HepG2 (cell line): ENCODE data around the gene TMEM63B. TPM values are rescaled to one million over a fixed set of nuclear protein-coding genes. Genes with fewer than 3 reads are reported as not detected.

Source experiments
- CAMTA2 ChIP-seq: sonication (generic); formaldehyde crosslinking; IDR thresholded peaks from 2 replicates; pipeline ENCODE4 v1.4.0; 2020; ENCODE audit warnings: mild to moderate bottlenecking, missing genetic modification reagents, borderline replicate concordance
- DPF2 ChIP-seq: sonication (generic); formaldehyde crosslinking; IDR thresholded peaks from 2 replicates; pipeline ENCODE4 v1.4.0; 2020; ENCODE audit warnings: mild to moderate bottlenecking, low read depth, missing genetic modification reagents, borderline replicate concordance
- KAT8 ChIP-seq: IDR thresholded peaks from 2 replicates; pipeline ENCODE4 v1.6.1; 2016; ENCODE audit warnings: missing genetic modification reagents, missing compliant biosample characterization
- KDM6A ChIP-seq: IDR thresholded peaks from 2 replicates; pipeline ENCODE4 v1.6.1; 2016; ENCODE audit warnings: low read depth
- KLF13 ChIP-seq: sonication (generic); formaldehyde crosslinking; IDR thresholded peaks from 2 replicates; pipeline ENCODE4 v1.4.0; 2020; ENCODE audit warnings: mild to moderate bottlenecking, missing genetic modification reagents
- MIER2 ChIP-seq: IDR thresholded peaks from 2 replicates; pipeline ENCODE4 v1.6.1; 2016; ENCODE audit warnings: missing biosample characterization, missing genetic modification reagents
- PHF8 ChIP-seq: sonication (generic); formaldehyde crosslinking; IDR thresholded peaks from 2 replicates; pipeline ENCODE4 v1.5.0; 2020; ENCODE audit warnings: missing genetic modification reagents
- PPARG ChIP-seq: conservative IDR thresholded peaks from 2 replicates; pipeline ENCODE4 v1.6.1; 2016; ENCODE audit warnings: missing biosample characterization, missing genetic modification reagents
- RXRA ChIP-seq: sonication (generic); formaldehyde crosslinking; IDR thresholded peaks from 2 replicates; pipeline ENCODE4 v1.5.1; 2020; ENCODE audit warnings: missing genetic modification reagents
- SKI ChIP-seq: fragments of 450-650 bp; IDR thresholded peaks from one replicate; pipeline ENCODE4 v1.6.1; 2018; ENCODE audit warnings: mild to moderate bottlenecking; ENCODE audit not compliant: partially characterized antibody
- SRSF4 ChIP-seq: fragments of 200-400 bp; formaldehyde crosslinking; IDR thresholded peaks from one replicate; pipeline ENCODE4 v1.6.1; 2018; ENCODE audit warnings: mild to moderate bottlenecking, low read depth, low read length, moderate library complexity; ENCODE audit not compliant: poor library complexity, severe bottlenecking
- ZBTB20 ChIP-seq: sonication (generic); formaldehyde crosslinking; IDR thresholded peaks from 2 replicates; pipeline ENCODE4 v1.8.1; 2023; ENCODE audit warnings: missing genetic modification reagents, low read depth, mild to moderate bottlenecking, borderline replicate concordance
- ZNF788 ChIP-seq: sonication (generic); formaldehyde crosslinking; IDR thresholded peaks from 2 replicates; pipeline ENCODE4 v1.5.0; 2020; ENCODE audit warnings: mild to moderate bottlenecking, missing genetic modification reagents, borderline replicate concordance
- polyA plus RNA-seq, 8 experiments: library from polyadenylated mRNA; depleted of rRNA in 3 of 8; stranded (reverse) in 7 of 8; unstranded in 1 of 8; fragments of >200 nt; fragmentation: Illumina TruSeq in 4 of 8; extraction: Trizol in 4 of 8; gene quantifications; 2 replicates each; pipeline versions ENCODE4 v1.2.1 to v1.2.3, GENCODE V29; 2011 to 2016; ENCODE audit warnings: low read depth in 4 of 8, missing spikeins in 1 of 8, mixed read lengths in 1 of 8; ENCODE audit not compliant: insufficient read depth in 1 of 8
- total RNA-seq, 5 experiments: library from RNA; depleted of rRNA; stranded (reverse); fragments of >200 nt; fragmentation: Illumina TruSeq; extraction: Trizol; gene quantifications; 2 replicates each; pipeline ENCODE4 v1.2.3, GENCODE V29; 2016; ENCODE audit warnings: low read depth in 1 of 5
- TF ChIP-seq, protein P1 (sequence below): sonication (generic); formaldehyde crosslinking; IDR thresholded peaks from 2 replicates; pipeline ENCODE4 v1.4.0; 2020; ENCODE audit warnings: missing genetic modification reagents
- TF ChIP-seq, protein P2 (sequence below): sonication (generic); formaldehyde crosslinking; IDR thresholded peaks from 2 replicates; pipeline ENCODE4 v1.4.0; 2020; ENCODE audit warnings: missing genetic modification reagents
- TF ChIP-seq, protein P3 (sequence below): sonication (generic); formaldehyde crosslinking; IDR thresholded peaks from 2 replicates; pipeline ENCODE4 v1.4.0; 2020; ENCODE audit warnings: low read depth, missing genetic modification reagents
- TF ChIP-seq, protein P4 (sequence below): sonication (generic); formaldehyde crosslinking; IDR thresholded peaks from 2 replicates; pipeline ENCODE4 v1.5.0; 2020; ENCODE audit warnings: missing genetic modification reagents

Gene TMEM63B
- total and polyA plus RNA-seq, 2 of the 13 experiments (the other 11 are each of a cell fraction or from before 2014, with no cell fraction given), result 27.4 to 75.8 TPM

DNA sequence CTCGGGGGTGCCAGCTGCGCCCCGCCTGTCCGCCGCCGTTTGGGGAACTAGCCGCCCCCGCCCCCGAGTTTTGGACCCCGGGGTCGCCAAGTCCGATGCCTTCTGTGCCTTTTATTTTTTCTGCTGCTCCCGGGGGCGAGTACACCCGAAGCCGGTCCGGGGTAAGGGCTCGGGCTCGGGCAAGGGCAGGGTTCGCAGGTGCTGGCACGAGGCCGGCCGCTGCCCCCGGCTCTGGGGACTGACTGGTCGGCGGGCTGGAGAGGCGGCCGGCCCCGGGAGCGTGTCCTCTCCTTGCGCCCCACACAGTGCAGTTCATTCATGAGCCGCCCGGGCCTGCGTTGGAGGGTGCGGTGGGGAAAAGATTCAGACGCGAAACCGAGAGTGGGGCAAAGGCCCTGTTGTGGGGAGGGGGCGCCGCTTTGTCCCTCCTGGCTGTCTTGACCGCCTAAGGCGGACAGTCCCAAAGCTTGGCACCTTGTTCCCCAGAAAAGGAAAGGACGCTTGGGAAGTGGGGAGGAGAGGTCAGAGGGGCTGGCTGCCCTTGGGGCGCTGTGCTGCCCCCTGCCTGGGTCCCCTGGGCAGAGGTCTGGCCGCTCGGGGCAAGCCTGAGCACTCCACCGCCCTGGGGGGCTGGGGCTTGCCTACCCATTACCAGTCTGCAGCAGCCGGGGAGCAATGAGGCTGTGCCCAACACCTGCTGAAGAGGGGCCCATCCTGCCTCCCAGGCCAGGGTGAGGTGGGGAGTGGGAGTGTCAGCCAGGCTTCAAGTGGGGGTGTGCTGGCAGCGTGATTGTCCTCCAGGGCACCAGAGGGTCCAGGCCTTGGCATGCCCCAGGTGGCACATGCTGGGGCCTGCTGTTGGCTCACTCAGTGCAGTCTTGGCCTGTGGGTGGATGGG is 915 bp downstream of the TMEM63B start (continued):
- TF ChIP-seq, protein P1, sequence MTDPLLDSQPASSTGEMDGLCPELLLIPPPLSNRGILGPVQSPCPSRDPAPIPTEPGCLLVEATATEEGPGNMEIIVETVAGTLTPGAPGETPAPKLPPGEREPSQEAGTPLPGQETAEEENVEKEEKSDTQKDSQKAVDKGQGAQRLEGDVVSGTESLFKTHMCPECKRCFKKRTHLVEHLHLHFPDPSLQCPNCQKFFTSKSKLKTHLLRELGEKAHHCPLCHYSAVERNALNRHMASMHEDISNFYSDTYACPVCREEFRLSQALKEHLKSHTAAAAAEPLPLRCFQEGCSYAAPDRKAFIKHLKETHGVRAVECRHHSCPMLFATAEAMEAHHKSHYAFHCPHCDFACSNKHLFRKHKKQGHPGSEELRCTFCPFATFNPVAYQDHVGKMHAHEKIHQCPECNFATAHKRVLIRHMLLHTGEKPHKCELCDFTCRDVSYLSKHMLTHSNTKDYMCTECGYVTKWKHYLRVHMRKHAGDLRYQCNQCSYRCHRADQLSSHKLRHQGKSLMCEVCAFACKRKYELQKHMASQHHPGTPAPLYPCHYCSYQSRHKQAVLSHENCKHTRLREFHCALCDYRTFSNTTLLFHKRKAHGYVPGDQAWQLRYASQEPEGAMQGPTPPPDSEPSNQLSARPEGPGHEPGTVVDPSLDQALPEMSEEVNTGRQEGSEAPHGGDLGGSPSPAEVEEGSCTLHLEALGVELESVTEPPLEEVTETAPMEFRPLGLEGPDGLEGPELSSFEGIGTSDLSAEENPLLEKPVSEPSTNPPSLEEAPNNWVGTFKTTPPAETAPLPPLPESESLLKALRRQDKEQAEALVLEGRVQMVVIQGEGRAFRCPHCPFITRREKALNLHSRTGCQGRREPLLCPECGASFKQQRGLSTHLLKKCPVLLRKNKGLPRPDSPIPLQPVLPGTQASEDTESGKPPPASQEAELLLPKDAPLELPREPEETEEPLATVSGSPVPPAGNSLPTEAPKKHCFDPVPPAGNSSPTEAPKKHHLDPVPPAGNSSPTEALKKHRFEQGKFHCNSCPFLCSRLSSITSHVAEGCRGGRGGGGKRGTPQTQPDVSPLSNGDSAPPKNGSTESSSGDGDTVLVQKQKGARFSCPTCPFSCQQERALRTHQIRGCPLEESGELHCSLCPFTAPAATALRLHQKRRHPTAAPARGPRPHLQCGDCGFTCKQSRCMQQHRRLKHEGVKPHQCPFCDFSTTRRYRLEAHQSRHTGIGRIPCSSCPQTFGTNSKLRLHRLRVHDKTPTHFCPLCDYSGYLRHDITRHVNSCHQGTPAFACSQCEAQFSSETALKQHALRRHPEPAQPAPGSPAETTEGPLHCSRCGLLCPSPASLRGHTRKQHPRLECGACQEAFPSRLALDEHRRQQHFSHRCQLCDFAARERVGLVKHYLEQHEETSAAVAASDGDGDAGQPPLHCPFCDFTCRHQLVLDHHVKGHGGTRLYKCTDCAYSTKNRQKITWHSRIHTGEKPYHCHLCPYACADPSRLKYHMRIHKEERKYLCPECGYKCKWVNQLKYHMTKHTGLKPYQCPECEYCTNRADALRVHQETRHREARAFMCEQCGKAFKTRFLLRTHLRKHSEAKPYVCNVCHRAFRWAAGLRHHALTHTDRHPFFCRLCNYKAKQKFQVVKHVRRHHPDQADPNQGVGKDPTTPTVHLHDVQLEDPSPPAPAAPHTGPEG (CRISPR knock-in tag), result peak; percentile 38; the same call in 1 of the 2 replicates
- TF ChIP-seq CAMTA2 (CRISPR knock-in tag) (peak; percentile 87; the same call in 1 of the 2 replicates), ZBTB20 (CRISPR knock-in tag) (0 out of 2 replicates have a peak, but pooled peaks have one; percentile 5), SKI (no peak), MIER2 (CRISPR knock-in tag) (no peak), ZNF788 (CRISPR knock-in tag) (peak; percentile 58; the same call in 1 of the 2 replicates), PPARG (CRISPR knock-in tag) (no peak), DPF2 (CRISPR knock-in tag) (no peak), KAT8 (0 out of 2 replicates have a peak, but pooled peaks have one; percentile 25), KLF13 (no peak), KDM6A (CRISPR knock-in tag) (no peak), PHF8 (CRISPR knock-in tag) (no peak; the same call in 1 of the 2 replicates), RXRA (CRISPR knock-in tag) (no peak; the same call in none of the 2 replicates), SRSF4 (no peak)
- TF ChIP-seq, protein P2, sequence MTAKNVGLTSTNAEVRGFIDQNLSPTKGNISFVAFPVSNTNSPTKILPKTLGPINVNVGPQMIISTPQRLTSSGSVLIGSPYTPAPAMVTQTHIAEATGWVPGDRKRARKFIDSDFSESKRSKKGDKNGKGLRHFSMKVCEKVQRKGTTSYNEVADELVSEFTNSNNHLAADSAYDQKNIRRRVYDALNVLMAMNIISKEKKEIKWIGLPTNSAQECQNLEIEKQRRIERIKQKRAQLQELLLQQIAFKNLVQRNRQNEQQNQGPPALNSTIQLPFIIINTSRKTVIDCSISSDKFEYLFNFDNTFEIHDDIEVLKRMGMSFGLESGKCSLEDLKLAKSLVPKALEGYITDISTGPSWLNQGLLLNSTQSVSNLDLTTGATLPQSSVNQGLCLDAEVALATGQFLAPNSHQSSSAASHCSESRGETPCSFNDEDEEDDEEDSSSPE, result no peak
- TF ChIP-seq, protein P3, sequence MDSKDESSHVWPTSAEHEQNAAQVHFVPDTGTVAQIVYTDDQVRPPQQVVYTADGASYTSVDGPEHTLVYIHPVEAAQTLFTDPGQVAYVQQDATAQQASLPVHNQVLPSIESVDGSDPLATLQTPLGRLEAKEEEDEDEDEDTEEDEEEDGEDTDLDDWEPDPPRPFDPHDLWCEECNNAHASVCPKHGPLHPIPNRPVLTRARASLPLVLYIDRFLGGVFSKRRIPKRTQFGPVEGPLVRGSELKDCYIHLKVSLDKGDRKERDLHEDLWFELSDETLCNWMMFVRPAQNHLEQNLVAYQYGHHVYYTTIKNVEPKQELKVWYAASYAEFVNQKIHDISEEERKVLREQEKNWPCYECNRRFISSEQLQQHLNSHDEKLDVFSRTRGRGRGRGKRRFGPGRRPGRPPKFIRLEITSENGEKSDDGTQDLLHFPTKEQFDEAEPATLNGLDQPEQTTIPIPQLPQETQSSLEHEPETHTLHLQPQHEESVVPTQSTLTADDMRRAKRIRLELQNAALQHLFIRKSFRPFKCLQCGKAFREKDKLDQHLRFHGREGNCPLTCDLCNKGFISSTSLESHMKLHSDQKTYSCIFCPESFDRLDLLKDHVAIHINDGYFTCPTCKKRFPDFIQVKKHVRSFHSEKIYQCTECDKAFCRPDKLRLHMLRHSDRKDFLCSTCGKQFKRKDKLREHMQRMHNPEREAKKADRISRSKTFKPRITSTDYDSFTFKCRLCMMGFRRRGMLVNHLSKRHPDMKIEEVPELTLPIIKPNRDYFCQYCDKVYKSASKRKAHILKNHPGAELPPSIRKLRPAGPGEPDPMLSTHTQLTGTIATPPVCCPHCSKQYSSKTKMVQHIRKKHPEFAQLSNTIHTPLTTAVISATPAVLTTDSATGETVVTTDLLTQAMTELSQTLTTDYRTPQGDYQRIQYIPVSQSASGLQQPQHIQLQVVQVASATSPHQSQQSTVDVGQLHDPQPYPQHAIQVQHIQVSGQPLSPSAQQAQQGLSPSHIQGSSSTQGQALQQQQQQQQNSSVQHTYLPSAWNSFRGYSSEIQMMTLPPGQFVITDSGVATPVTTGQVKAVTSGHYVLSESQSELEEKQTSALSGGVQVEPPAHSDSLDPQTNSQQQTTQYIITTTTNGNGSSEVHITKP, result no peak
- TF ChIP-seq, protein P4, sequence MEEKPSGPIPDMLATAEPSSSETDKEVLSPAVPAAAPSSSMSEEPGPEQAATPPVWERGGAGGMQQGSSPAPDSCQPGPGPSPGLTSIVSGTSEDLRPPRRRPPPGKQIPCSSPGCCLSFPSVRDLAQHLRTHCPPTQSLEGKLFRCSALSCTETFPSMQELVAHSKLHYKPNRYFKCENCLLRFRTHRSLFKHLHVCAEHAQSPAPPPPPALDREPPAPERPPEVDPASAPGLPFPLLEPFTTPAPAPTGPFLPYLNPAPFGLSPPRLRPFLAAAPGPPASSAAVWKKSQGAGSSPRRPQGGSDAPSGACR (CRISPR knock-in tag), result no peak
